ENCODE measurements around the gene HES1.

HES1 gene

GRCh38 chr3:194168994-194169393, 33.0 kb downstream of the HES1 start:
- Mint-ChIP-seq H3K36me3 (ENCODE audit: low read depth) (no peaks in the 10 kb centered on the region), H3K27me3 (ENCODE audit: low read depth) (peaks cover 58% of the 10 kb centered on the region), H3K9me3 (no peaks in the 10 kb centered on the region), H3K27ac (no peak overlapping the region), H3K4me1 (ENCODE audit: low read depth) (peaks cover 13% of the 10 kb centered on the region), H3K4me3 (no peak overlapping the region)
- DNase-seq (ENCODE audit: low spot score), result no peak

GRCh38 chr3:194169595-194169994, 33.6 kb downstream of the HES1 start:
- DNase-seq (ENCODE audit: low spot score), result no peak
- peaks cover 13% of the 10 kb centered on the region for H3K4me1 Mint-ChIP-seq (ENCODE audit: low read depth)
- no peak overlapping the region for H3K4me3 Mint-ChIP-seq
- no peaks in the 10 kb centered on the region for H3K9me3 Mint-ChIP-seq
- peaks cover 52% of the 10 kb centered on the region for H3K27me3 Mint-ChIP-seq (ENCODE audit: low read depth)
- H3K36me3 Mint-ChIP-seq (ENCODE audit: low read depth), result no peaks in the 10 kb centered on the region
- no peak overlapping the region for H3K27ac Mint-ChIP-seq

DNA sequence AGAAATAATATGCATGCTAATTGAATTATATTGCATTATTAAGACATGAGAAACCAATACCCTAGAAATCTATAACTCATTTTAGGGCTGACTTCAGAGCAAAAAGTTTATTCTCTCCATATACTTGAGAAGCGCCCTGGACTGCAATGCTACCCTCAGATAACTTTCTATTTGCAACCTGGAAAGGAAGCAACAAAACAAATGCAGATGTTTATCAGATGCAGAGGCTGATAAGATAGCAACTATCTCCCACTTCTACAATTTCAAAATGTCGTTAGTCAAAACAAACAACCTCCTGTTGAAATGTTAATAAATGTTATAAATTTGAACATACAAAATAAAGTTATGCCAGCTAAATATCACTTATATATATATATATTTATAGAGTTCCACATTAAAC, 34.8 kb downstream of the HES1 start:
- Mint-ChIP-seq H3K36me3 (ENCODE audit: low read depth) (no peaks in the 10 kb centered on the region), H3K27me3 (ENCODE audit: low read depth) (peaks cover 44% of the 10 kb centered on the region), H3K4me1 (ENCODE audit: low read depth) (peaks cover 15% of the 10 kb centered on the region), H3K9me3 (no peaks in the 10 kb centered on the region), H3K4me3 (no peak overlapping the region), H3K27ac (no peak overlapping the region)
- DNase-seq (ENCODE audit: low spot score), result no peak

DNA sequence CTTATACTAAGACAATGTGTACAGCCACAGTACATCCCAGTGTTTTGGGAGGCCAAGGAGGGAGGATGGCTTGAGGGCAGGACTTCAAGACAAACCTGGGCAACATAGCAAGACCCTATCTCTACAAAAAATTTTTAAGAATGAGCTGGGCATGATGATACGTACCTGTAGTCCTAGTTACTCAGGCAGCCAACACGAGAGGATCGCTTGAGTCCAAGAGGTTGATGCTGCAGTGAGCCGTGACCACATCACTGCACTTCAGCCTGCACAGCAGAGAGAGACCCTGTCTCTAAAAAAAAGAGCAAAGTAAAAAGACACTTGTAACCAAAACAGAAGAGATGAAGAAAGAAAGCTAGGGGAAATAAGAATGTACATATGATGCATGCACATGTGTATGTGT, 38.5 kb downstream of the HES1 start:
- Mint-ChIP-seq H3K27ac (no peak overlapping the region), H3K9me3 (no peaks in the 10 kb centered on the region), H3K4me3 (no peak overlapping the region), H3K36me3 (ENCODE audit: low read depth) (no peaks in the 10 kb centered on the region), H3K4me1 (ENCODE audit: low read depth) (peaks cover 10% of the 10 kb centered on the region), H3K27me3 (ENCODE audit: low read depth) (peaks cover 23% of the 10 kb centered on the region)
- DNase-seq (ENCODE audit: low spot score), result no peak

DNA sequence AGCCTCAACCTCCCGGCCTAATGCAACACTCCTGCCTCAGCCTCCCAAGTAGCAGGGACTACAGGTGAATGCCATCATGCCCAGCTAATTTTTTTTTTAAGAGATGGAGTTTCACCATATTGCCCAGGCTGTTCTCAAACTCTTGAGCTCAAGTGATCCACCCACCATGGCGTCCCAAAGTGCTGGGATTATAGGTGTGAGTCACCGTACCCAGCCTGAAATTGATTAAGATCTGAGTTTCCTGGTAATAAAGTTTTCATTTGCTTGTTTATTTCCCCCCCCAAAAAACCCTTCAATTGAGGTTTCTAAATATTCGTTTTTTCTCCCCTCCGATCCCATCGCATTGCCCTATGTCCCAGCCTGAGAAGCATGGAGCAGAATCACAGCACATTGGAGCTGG, 39.0 kb downstream of the HES1 start:
- Mint-ChIP-seq H3K27me3 (ENCODE audit: low read depth) (peaks cover 19% of the 10 kb centered on the region), H3K4me3 (no peak overlapping the region), H3K4me1 (ENCODE audit: low read depth) (peaks cover 10% of the 10 kb centered on the region), H3K36me3 (ENCODE audit: low read depth) (no peaks in the 10 kb centered on the region), H3K27ac (no peak overlapping the region), H3K9me3 (no peaks in the 10 kb centered on the region)
- no peak for DNase-seq (ENCODE audit: low spot score)

DNA sequence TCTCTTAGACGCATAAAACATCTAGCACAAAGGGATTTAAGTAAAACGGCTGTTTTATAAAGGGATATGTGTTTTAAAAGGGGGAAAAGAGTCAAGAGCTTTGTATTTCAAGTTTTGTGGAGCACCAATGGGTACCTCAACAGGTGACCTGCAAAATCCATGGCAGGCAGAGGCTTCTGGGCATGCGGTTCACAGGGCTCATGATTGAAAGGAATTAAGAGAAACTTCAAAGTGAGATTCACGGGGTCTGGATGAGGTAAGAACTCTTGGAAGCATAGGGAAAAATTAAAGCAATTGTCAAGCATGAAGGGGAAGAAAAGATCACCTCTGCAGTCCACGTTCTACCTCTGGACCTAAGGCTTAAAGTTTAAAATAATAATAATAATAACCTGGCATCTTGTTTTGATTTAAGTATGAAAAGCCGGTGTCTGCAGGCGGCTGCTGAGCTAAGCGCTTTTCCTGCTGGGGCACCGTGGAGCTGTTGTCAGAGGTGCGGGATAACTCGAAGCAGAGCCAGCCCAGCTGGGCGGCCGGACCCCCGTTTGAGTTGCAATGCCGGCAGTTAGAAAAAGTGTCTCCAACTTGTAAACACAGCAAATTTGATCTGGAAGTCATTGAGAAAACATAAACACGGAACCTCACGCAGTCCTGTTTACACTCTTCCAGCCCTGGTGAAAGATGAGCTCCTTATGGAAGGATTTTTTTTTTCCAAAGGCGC, 40.5 kb downstream of the HES1 start:
- Mint-ChIP-seq H3K4me1 (ENCODE audit: low read depth) (peaks cover 5% of the 10 kb centered on the region), H3K9me3 (no peaks in the 10 kb centered on the region), H3K27ac (no peak overlapping the region), H3K27me3 (ENCODE audit: low read depth) (peaks cover 22% of the 10 kb centered on the region), H3K4me3 (no peak overlapping the region), H3K36me3 (ENCODE audit: low read depth) (no peaks in the 10 kb centered on the region)
- DNase-seq (ENCODE audit: low spot score), result no peak

- Mint-ChIP-seq H3K36me3 (ENCODE audit: low read depth) (no peaks in the 10 kb centered on the region), H3K4me1 (ENCODE audit: low read depth) (peaks cover 6% of the 10 kb centered on the region), H3K4me3 (no peak overlapping the region), H3K27ac (no peak overlapping the region), H3K27me3 (ENCODE audit: low read depth) (peaks cover 22% of the 10 kb centered on the region), H3K9me3 (no peaks in the 10 kb centered on the region)
- DNase-seq (ENCODE audit: low spot score), result no peak
These were observed 41.2 kb downstream of the HES1 start for GRCh38 chr3:194177141-194177540.

GRCh38 chr3:194178128-194178527, 42.2 kb downstream of the HES1 start:
- Mint-ChIP-seq H3K36me3 (ENCODE audit: low read depth) (no peaks in the 10 kb centered on the region), H3K9me3 (no peaks in the 10 kb centered on the region), H3K4me3 (no peak overlapping the region), H3K27ac (no peak overlapping the region), H3K27me3 (ENCODE audit: low read depth) (peaks cover 22% of the 10 kb centered on the region), H3K4me1 (ENCODE audit: low read depth) (peaks cover 7% of the 10 kb centered on the region)
- no peak for DNase-seq (ENCODE audit: low spot score)

- no peaks in the 10 kb centered on the region for H3K9me3 Mint-ChIP-seq
- no peaks in the 10 kb centered on the region for H3K36me3 Mint-ChIP-seq (ENCODE audit: low read depth)
- no peak overlapping the region for H3K27ac Mint-ChIP-seq
- H3K4me3 Mint-ChIP-seq, result no peak overlapping the region
- no peak for DNase-seq (ENCODE audit: low spot score)
- H3K27me3 Mint-ChIP-seq (ENCODE audit: low read depth), result peaks cover 22% of the 10 kb centered on the region
- H3K4me1 Mint-ChIP-seq (ENCODE audit: low read depth), result peaks cover 7% of the 10 kb centered on the region
These were observed 42.7 kb downstream of the HES1 start for GRCh38 chr3:194178669-194179068.

- no peaks in the 10 kb centered on the region for H3K36me3 Mint-ChIP-seq (ENCODE audit: low read depth)
- H3K4me1 Mint-ChIP-seq (ENCODE audit: low read depth), result peaks cover 5% of the 10 kb centered on the region
- DNase-seq (ENCODE audit: low spot score), result no peak
- no peak overlapping the region for H3K27ac Mint-ChIP-seq
- H3K9me3 Mint-ChIP-seq, result no peaks in the 10 kb centered on the region
- H3K27me3 Mint-ChIP-seq (ENCODE audit: low read depth), result peaks cover 23% of the 10 kb centered on the region
- no peak overlapping the region for H3K4me3 Mint-ChIP-seq
These were observed 44.6 kb downstream of the HES1 start for GRCh38 chr3:194180570-194180969.

- peaks cover 19% of the 10 kb centered on the region for H3K27me3 Mint-ChIP-seq (ENCODE audit: low read depth)
- no peaks in the 10 kb centered on the region for H3K9me3 Mint-ChIP-seq
- peaks cover 5% of the 10 kb centered on the region for H3K4me1 Mint-ChIP-seq (ENCODE audit: low read depth)
- no peak overlapping the region for H3K27ac Mint-ChIP-seq
- H3K4me3 Mint-ChIP-seq, result no peak overlapping the region
- DNase-seq (ENCODE audit: low spot score), result no peak
- no peaks in the 10 kb centered on the region for H3K36me3 Mint-ChIP-seq (ENCODE audit: low read depth)
These were observed 45.9 kb downstream of the HES1 start for GRCh38 chr3:194181612-194182529.

- Mint-ChIP-seq H3K36me3 (ENCODE audit: low read depth) (no peaks in the 10 kb centered on the region), H3K9me3 (no peaks in the 10 kb centered on the region), H3K4me1 (ENCODE audit: low read depth) (peaks cover 3% of the 10 kb centered on the region), H3K4me3 (no peak overlapping the region), H3K27ac (no peak overlapping the region), H3K27me3 (ENCODE audit: low read depth) (peaks cover 10% of the 10 kb centered on the region)
- DNase-seq (ENCODE audit: low spot score), result no peak
These were observed 47.3 kb downstream of the HES1 start for GRCh38 chr3:194183271-194183670.

DNA sequence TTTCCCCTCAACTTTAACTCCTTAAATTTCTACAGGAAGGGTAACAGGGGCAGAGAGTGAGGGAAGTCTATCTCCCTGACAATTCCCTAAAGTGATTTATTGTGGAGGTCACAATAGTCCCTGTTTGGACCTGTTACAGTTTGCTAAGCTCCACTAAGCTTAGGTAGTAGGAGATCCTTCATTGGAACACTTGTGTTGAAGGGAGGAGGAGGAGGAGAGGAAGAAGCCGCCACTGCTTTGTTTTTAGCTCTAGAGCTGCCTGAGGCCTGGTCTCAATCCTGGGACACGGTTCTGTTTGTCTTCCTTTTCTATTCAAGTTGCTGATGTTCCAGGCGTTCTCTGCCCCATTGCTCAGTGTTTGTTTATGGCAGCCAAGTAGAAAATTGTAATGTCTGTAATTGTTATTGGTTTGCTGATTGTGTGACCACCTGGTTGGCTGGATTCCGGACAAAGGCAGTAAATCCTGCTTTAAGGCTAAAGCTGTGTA, 48.4 kb downstream of the HES1 start:
- DNase-seq (ENCODE audit: low spot score), result no peak
- peaks cover 8% of the 10 kb centered on the region for H3K27me3 Mint-ChIP-seq (ENCODE audit: low read depth)
- peaks cover 7% of the 10 kb centered on the region for H3K4me1 Mint-ChIP-seq (ENCODE audit: low read depth)
- H3K36me3 Mint-ChIP-seq (ENCODE audit: low read depth), result no peaks in the 10 kb centered on the region
- H3K4me3 Mint-ChIP-seq, result no peak overlapping the region
- H3K27ac Mint-ChIP-seq, result no peak overlapping the region
- H3K9me3 Mint-ChIP-seq, result no peaks in the 10 kb centered on the region

GRCh38 chr3:194184801-194185200, 48.9 kb downstream of the HES1 start:
- no peak overlapping the region for H3K27ac Mint-ChIP-seq
- H3K27me3 Mint-ChIP-seq (ENCODE audit: low read depth), result peaks cover 8% of the 10 kb centered on the region
- no peaks in the 10 kb centered on the region for H3K36me3 Mint-ChIP-seq (ENCODE audit: low read depth)
- no peak for DNase-seq (ENCODE audit: low spot score)
- no peaks in the 10 kb centered on the region for H3K9me3 Mint-ChIP-seq
- no peak overlapping the region for H3K4me3 Mint-ChIP-seq
- peaks cover 7% of the 10 kb centered on the region for H3K4me1 Mint-ChIP-seq (ENCODE audit: low read depth)
